GM19455 (cell line): Measurements from ENCODE around the gene SFMBT2.
"Not testable (repeated sequence)": the region's sequence is repeated elsewhere in the genome, so short reads cannot be mapped to it uniquely, and the experiment has no call there.

Source experiments
- ATAC-seq: cut with Tn5 transposase; IDR thresholded peaks from one replicate; pipeline ENCODE4 v1.9.1; 2021; ENCODE audit not compliant: unreplicated experiment

The SFMBT2 gene

DNA sequence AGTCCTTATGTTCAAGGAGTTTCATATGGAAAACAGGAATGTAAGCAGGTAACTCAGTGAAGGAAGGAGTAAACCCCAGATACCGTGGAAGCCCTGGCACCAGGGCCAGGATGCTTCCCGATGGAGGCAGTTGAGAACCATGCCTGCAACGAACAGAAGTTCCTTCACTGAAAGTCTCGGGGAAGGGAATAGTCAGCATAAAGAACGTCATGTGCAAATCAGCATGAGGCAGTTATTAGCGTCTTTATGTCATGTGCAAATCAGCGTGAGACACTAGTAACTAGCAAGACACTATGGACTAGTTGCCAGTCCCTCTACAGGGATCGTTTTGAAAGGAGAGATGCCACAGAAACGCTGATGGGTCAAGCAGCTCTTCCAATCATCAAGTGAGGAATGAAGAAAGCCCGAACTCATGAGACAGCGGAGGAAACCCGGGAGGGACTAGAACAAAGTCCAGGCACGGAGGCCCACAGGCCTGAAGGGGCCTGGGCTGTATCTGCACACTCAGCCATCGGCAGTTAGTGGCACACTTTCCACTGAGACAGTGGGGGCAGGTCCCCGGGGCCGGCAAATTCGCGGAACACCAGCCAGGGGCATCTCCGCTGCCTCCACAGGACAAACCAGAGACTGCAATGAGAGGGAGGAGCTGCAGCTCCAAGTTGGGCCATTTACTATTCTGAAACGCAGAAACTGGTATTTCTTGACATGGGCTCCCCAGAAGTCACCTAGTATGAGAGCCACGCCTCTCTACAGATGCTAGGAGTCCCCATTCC lies 109.6 kb downstream of the SFMBT2 start:
- ATAC-seq: no peak

GRCh38 chr10:7300384-7300971 lies 110.4 kb downstream of the SFMBT2 start:
- ATAC-seq: no peak

DNA sequence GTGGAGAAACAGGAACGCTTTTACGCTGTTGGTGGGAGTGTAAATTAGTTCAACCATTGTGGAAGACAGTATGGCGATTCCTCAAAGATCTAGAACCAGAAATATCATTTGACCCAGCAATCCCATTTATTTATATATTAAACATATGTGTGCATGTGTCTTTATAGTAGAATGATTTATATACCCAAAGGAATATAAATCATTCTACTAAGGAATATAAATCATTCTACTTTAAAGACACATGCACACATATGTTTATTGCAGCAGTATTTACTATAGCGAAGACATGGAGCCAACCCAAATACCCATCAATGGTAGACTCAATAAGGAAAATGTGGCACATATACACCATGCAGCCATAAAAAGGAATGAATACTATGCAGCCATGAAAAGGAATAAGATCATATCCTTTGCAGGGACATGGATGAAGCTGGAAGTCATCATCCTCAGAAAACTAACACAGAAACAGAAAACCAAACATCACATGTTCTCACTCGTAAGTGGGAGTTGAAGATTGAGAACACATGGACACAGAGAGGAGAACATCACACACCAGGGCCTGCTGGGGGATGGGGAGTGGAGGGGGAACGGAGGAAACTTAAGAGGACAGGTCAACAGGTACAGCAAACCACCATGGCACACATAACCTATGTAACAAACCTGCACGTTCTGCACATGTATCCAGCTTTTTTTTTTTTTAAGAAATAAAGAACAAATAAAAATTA lies 111.1 kb downstream of the SFMBT2 start:
- ATAC-seq: not testable (repeated sequence)

DNA sequence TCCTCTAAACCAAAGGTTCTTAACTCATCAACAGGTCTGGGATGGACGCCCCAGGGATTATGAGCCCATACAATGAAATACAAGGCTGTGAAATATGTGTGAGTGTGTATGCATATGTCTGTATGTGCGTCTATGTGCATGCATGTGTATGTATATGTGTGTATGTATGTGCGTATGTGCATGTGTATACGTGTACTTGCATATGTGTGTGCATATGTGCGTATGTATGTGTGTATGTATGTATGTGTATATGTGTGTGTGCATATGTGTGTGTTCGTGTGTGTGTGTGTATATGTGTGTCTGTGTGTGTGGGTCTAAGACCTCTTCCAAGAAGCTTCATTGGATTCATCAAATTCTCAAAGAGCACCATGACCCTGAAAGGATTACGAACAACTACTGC lies 112.3 kb downstream of the SFMBT2 start:
- ATAC-seq: no peak

DNA sequence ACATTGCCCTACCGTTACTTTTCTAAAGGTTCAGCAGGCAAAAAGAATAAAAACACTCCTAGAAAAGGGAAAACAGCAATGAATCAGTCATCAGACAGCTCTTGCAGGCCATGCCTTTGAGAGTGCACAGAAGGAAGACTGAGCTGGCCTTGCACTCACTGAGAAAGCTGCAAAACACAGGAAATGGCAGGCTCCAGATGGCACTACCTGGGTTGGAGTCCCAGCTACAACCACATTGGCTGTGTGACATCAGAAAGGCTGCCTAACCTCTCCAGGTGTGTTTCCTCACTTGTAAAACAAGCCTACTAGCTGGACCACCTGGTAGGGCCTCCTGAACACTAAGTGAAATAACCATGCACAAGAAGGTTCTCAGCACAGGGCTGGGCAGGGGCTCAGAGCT lies 113.7 kb downstream of the SFMBT2 start:
- no peak for ATAC-seq

DNA sequence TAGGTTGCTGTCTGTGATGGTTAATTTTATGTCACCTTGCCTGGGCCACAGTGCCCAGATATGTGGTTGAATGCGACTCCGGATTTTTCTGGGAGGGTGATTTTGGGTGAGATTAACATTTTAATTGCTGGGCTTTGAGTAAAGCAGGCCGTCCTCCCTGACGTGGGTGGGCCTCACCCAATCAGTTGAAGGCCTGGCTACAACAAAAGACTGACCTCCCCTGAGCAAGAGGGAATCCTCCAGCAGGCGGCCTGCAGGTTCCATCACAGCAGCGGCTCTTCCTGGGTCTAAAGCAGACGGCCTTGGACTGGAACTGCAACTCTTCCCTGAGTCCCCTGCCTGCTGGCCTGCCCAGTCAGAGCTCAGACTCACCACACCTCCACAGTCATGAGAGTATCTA lies 114.2 kb downstream of the SFMBT2 start:
- ATAC-seq: no peak

- no peak for ATAC-seq
These were observed 114.8 kb downstream of the SFMBT2 start for GRCh38 chr10:7296076-7296475.

DNA sequence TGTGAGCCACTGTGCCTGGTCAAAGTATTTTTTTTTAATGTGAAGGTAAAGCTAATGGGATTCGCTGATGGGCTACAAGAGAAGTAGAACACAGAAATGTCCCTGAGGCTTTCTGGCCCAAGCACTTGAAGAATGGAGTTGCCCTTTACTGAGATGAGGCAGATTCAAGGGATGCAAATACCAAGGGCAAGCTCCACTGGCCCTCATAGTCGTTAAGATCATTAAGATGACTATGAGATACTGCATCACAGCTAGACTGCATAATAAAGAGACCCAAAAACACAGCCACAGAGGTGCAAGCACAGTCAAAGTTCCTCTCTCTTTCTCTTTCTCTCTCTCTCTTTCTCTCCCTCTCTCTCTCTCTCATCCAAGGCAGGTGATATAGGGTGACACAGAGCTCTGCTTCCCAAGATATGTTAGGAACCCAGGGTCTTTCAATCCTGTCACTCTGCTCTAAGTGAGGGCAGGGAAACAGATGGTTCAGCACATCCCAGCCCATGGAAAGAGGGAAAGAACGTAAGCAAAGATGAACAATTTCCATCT lies 117.4 kb downstream of the SFMBT2 start:
- no peak for ATAC-seq

DNA sequence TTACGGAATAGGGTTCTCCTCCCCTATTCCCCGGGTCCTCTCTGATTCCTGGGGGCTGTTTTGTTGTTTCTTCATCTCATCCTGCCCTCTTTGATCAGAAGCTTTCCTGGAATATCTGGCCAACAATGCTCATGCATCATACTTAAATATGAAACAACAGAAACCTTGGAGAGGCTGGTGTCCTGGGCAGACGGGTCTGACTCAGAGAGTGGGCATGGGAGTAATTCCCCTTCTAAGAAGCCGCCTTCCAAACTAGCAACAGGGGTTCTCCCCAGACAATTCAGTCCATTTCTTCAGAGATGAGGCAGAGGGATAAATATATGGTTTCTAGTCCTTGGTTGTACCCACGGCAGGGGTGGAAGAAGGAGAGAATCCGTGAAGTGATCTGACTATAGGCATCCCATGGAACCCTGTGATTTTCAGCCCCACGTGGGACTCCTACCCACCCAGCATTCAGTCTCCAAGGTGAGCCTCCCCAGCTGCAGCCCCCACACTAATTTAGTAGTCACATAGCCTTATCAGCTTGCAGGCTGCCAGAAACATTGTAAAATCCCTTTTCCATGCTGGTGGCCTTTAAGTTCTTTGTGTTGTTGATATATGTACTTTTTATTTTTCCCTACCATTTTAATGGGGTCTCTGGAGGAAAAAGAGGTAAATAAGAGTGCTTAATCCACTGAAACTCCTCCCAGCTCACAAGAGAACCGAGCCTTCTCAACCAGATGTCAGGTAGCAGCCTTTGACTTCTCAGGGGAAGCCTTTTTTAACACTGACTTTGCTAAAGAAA lies 119.2 kb downstream of the SFMBT2 start:
- ATAC-seq: no peak

DNA sequence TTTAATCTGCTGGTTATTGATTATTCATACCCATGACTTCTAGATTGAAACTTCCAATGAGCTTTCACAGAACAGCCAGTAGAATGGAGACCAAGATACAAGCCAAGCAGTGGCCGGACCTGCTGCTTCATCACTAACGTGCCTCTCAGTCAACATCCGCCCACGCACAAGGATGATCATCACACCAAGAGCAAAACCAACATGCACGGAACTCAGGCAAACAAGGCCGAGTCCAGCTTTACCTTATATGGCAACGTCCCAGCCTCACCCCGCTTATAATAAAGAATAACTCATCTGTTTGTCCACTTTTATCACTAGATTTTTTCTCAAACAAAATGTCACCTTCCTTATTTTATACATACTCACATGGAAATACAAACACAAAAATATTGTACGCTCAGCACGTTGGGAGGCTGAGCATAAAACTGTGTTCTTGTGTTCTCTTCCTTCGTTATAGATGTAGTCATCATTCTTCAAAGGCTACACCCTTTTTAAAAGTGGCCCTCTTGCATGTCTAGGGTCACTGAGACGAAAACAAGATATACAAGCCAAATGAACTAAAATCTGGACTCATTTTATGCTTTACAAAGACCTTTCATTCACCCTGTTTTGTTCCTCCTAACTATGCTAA lies 122.7 kb downstream of the SFMBT2 start:
- no peak for ATAC-seq

- no peak for ATAC-seq
These were observed 123.5 kb downstream of the SFMBT2 start for GRCh38 chr10:7287377-7287776.

DNA sequence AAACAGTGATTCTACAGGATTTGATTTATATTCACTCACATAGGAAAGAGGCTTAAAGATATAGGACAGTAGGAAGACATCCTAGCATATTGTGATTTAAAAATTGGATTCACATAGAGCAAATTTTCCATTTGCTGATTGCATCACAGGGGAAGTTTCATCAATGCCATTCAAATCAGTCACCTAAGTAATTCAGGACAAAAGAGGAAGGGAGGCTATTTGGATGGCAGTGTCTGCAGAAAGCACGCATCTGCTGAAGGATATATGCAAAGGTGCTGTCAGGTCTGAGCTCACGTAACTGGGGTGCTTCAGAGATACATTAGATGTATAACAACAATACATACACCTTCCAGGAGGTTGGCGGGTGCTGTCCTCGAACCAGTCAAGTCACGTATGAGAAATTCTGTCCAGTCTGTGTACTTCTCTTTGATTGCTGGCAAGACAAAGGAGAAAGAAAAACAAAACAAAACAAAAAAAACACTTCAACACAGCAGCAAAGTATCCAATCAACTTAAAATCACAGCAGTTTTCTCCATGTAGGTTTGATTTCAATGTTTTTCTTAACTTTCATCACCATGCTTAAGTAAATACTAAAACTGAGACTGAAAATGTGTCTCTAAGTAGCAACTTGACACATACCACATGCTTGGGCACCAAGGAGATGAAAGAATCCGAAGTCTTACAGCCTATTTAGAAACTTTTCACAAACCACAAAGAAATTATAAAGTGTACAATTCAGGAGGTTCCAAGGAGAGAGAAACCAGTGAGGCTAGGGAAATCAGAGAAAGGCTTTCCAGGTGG lies 125.1 kb downstream of the SFMBT2 start:
- ATAC-seq: no peak

DNA sequence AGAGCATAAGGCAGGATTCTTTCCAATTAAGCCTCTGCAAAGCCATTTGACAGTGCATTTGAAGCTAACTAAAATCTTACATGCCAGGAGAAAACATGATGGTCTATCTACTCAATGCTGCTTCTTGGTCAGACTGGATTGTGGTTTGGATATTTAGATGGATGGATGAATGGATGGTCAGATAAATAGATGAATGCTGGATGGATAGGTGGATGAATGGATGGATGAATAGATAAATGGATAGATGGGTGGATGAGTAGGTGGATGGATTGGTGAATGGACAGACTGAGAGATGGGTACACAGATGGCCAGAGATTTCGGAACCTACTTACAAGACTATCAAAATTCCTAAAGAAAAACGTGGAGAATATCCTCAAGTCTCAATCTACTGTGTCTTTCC lies 127.6 kb downstream of the SFMBT2 start:
- no peak for ATAC-seq

- ATAC-seq: no peak
These were observed 128.4 kb downstream of the SFMBT2 start for GRCh38 chr10:7282457-7282856.

DNA sequence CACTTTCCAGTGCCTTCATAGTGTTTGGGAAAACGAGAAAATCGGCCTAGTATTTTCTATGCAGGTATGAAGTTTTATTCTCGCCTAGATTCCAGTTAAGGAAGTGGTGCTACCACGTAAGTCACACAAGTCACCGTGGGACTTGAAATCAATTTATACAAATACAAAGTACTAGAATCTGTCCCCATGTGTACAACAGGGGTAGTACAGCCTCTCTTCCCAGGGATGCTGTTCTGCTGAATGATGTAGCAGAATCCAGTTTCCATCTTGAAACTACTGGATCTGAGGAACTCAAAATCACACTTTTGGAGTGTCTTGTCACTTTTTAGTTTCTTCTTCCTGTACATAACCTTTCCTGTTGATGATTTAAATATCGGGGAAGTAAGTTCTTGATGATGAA lies 129.4 kb downstream of the SFMBT2 start:
- no peak for ATAC-seq

- ATAC-seq: no peak
These were observed 131.5 kb downstream of the SFMBT2 start for GRCh38 chr10:7279303-7279702.

GRCh38 chr10:7277867-7278266 lies 133.0 kb downstream of the SFMBT2 start:
- no peak for ATAC-seq

DNA sequence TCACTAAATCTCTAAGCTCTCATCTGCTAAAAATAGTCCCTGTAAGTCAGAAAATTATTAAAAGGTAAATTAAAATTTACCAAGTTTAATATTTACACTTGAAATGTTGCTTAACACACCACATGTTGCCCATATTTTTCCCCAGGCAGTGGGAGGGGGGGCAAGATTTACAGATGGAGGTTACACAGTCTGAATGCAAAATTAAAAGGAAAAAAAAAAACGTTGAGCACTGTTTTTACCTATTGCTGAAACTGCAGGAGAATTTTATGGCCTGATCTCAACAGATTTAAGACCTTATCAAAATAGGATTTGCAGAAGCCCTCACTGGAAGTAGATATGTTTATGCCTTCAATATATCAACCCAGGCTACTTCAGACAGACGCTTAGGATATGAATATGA lies 133.4 kb downstream of the SFMBT2 start:
- no peak for ATAC-seq

DNA sequence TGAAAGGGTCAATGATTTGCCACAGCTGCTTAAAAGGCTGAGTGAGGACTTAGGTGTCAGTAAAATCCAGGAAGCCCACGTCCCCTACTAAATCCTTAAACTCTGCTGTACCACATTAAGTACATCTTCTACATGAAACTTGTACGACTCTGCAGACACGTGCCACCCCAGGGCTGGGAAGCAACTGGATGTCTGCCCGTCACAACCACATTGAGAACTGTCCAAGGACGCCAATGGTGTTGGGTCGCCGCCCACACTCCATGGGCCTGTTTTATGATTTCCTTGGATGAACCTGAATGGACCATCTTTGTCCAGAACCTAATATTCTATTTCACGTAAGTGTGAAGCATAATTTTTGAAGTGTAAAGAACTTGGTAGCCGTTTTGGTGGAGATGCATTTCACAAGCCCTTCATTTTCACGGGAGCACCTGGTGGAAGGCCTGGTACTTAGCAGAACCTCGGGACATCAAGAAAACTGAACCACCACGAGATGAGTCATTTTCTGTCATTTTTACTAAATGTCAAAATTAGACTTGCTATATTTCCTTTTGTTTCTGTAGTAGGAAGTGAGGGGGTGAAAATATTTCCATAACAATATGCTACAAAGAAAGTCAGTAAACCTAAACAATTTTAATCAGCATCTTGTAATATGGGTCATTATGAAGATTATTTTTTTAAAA lies 134.9 kb downstream of the SFMBT2 start:
- ATAC-seq: no peak
